A172 (cell line): ENCODE measurements around the gene UTP4. TPM values are rescaled to one million over a fixed set of nuclear protein-coding genes. Genes with fewer than 3 reads are reported as not detected.
"Not testable (repeated sequence)": the region's sequence is repeated elsewhere in the genome, so short reads cannot be mapped to it uniquely, and the experiment has no call there.

Experiments
- DNase-seq: peaks from one replicate; pipeline ENCODE4 v3.0.0-alpha.2; 2015; ENCODE audit warnings: low spot score
- total RNA-seq: library from RNA; depleted of rRNA; stranded (reverse); fragments of >200 nt; shearing (Covaris generic); gene quantifications from 2 replicates; pipeline ENCODE4 v1.2.3, GENCODE V29; 2014

Gene UTP4
- total RNA-seq, 1 experiment from 2014 or later = 30.9 TPM

DNA sequence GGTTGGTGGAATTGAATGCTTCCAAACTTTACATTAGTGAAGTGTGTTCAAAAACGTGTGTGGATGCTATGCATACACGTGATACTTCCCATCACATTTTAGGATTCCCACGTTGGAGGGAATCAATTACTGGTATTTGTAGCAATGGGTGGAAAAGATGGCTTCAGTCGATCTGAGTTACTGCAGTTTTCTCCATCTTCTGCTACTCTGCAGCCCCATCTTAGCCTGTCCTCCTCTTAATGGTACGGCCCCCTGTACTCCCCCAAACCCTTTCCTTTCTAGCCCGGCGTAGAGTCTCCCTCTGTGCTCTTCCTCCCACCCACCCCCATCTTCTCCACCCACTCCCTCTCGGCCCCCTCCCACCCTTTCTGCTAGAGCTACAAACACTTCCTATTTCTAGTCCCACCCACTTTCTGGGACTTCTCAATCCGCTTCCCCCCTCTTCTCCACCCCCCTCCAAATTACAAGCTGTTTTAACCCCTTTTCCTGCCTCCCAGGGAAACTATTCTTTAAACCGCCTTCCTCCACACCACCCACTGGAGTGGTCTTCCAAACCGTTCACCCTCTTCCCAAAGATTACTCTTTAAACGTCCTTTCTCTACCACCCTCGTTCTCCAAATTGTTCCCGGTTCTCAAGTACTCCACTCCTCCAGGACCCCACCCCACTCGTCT is 1.1 kb upstream of the UTP4 start:
- peak; percentile 45 for DNase-seq

DNA sequence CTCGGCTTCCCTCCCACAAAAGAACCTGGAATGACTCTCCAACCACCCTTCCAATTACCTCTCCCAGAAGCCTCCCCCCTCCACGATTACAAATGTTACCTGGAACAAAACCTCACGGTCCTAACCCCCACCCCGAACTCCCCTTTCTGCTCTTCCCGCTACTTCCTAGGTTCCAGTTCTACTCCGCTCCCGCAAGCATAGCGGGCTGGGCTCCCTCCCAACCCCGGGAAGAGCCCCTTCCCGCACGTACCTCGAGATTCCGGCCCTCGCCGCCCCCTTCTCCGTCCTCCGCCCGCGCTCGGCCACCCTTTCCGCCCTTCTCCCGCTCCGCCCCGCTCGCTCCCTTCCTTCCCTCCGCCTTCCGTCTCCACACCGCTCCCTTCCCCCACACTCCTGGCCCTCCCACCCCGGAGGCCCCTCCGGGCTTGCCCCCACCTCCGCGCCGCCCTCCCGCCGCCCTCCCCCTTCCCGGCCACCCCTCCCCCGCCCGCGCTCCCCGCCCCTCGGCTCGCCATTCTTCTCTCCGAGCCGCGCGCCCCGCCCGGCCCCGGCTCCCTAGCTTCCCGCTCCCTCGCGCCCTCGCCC is 518 bp upstream of the UTP4 start:
- DNase-seq = peak; percentile 65

DNA sequence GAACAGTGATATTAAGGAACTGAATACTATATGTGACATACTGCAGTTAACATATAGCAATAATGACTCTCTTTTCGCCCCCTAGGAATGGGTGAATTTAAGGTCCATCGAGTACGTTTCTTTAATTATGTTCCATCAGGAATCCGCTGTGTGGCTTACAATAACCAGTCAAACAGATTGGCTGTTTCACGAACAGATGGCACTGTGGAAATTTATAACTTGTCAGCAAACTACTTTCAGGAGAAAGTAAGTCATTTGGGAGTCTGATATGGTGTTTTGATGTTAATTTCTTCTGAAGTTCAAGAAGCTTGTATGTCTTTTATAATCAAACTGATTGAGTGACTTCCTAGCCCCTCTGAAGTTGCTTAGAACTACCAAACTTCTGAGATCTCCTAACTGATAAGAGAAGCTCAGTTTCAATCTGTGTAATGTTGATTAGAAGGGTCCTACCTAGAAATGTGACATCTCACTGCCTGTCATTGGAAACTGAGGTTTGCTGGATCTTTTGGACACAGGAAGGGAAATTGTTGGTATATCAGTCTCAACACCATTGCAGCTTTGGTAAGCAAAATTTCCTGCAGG is 1.0 kb downstream of the UTP4 start:
- no peak for DNase-seq

DNA sequence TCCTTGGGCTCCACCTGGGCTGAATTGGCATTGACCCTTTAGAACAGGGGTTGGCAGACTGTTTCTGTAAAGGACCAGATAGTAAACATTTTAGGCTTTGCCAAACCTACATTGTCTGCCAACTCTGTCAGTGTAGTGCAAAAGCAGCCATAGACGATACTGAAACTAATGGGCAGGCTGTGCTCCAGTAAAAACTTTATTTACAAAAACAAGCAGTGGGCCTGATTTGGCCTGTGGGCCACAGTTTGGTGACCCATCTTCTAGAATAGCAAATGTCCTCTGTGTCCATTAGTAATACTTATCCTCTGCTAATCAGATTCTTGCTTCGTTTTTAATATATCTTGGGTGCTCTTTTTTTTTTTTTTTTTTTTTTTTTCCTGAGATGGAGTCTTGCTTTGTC is 6.2 kb downstream of the UTP4 start:
- no peak for DNase-seq

GRCh38 chr16:69139464-69139863 is 7.0 kb downstream of the UTP4 start:
- DNase-seq = not testable (repeated sequence)

GRCh38 chr16:69141014-69141413 is 8.6 kb downstream of the UTP4 start:
- no peak for DNase-seq

DNA sequence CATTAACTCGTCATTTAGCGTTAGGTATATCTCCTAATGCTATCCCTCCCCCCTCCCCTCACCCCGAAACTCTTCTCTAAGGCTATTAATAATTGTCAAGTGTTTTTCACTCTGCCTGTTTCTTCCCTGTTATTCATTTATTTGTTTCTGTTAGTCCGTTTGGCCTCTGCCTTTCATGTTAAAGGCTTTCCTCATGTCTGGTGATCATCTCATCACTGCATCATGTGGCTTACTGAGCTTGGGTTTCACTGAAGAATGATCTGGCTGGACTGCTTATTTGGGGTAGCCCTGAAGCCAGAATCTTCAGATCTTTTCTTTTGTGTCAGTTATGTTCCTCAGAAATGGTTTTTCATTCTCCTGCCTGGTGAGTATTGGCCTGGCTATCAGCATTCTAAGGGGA is 9.5 kb downstream of the UTP4 start:
- no peak for DNase-seq

DNA sequence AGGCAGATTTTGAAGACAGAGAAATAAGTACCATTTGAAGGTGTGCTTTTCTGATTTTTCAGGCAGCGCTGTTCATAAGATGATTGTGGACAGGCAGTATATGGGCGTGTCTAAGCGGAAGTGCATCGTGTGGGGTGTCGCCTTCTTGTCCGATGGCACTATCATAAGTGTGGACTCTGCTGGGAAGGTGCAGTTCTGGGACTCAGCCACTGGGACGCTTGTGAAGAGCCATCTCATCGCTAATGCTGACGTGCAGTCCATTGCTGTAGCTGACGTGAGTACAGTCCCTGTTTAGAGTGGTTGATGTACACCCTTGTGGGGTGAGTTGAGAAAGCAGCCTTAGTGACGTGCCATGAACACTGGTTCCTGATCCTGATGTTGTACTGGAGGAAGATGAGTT is 10.7 kb downstream of the UTP4 start:
- DNase-seq = peak; percentile 13

GRCh38 chr16:69145658-69146057 is 13.2 kb downstream of the UTP4 start:
- DNase-seq = no peak

DNA sequence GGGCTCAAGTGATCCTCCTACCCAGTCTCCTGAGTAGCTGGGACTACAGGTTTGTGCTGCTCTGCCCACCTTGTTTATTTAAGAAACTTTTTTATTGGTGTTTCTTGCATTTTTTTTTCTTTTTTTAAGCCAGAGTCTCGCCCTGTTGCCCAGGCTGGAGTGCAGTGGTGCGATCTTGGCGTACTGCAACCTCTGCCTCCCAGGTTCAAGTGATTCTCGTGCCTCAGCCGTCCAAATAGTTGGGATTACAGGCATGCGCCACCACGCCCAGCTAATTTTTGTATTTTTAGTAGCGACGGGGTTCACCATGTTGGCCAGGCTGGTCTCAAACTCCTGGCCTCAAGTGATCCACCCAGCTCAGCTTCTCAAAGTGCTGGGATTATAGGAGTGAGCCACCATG is 17.2 kb downstream of the UTP4 start:
- not testable (repeated sequence) for DNase-seq

DNA sequence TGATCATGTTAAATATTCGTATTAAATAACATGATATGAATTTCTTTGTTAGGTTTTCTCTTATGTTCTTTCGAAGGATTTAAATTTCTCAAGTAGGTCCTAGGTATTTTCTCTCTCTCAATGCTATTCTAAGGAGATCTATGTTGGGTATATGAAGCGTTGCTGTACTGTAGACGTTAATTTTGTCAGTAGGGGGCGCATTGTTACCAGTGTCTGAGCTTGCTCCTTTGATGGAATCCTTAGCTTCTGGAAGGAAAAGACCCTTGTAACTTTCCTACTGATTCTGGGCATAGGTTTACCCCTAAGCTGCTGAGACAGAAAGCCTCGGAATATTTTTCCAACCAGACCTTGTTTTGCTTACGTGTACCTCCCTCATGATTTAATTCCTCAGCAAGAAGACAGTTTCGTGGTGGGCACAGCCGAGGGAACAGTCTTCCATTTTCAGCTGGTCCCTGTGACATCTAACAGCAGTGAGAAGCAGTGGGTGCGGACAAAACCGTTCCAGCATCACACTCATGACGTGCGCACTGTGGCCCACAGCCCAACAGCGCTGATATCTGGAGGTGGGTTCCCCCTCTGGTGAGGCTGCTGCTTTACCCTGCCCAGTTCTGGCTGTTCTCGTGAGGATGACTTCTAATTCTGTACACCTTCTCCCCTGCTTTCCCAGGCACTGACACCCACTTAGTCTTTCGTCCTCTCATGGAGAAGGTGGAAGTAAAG is 17.9 kb downstream of the UTP4 start:
- peak; percentile 80 for DNase-seq

DNA sequence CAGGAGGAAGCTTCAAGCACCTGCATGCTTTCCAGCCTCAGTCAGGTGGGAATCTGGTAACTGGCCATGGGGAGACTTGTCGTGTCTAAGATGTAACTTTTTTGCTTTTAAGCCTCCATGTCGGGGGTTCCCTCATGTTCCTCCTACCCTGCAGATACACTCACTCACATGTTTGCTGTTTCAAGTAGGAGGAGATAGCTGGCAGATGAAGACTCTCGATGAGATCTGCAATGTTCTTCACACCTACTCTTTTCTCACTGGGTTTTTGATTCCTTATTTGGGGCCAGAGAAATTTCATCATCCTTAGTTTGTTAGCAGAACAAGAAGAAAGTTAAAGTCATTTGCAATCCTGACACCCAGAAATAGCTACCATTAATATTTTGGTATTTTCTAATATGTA is 24.7 kb downstream of the UTP4 start:
- DNase-seq = no peak

DNA sequence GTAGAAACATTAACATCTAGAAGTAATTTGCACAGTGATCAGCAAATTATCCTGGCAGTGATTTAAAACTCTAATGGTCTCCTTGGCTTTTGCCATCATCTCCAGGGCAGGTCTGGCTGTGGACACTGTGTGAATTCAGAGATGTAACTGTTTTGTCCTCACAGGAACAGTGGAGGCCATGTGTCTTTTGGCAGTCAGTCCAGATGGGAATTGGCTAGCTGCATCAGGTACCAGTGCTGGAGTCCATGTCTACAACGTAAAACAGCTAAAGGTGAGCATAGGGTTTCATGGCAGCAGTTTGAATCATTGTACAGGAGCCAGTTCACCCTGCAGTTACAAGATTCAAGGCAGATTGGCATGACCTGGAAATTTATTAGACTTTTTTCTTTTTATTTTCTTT is 27.7 kb downstream of the UTP4 start:
- DNase-seq = no peak

GRCh38 chr16:69165584-69165983 is 33.1 kb downstream of the UTP4 start:
- no peak for DNase-seq

- peak; percentile 80 for DNase-seq
Measured at GRCh38 chr16:69166221-69166833, 33.9 kb downstream of the UTP4 start.

DNA sequence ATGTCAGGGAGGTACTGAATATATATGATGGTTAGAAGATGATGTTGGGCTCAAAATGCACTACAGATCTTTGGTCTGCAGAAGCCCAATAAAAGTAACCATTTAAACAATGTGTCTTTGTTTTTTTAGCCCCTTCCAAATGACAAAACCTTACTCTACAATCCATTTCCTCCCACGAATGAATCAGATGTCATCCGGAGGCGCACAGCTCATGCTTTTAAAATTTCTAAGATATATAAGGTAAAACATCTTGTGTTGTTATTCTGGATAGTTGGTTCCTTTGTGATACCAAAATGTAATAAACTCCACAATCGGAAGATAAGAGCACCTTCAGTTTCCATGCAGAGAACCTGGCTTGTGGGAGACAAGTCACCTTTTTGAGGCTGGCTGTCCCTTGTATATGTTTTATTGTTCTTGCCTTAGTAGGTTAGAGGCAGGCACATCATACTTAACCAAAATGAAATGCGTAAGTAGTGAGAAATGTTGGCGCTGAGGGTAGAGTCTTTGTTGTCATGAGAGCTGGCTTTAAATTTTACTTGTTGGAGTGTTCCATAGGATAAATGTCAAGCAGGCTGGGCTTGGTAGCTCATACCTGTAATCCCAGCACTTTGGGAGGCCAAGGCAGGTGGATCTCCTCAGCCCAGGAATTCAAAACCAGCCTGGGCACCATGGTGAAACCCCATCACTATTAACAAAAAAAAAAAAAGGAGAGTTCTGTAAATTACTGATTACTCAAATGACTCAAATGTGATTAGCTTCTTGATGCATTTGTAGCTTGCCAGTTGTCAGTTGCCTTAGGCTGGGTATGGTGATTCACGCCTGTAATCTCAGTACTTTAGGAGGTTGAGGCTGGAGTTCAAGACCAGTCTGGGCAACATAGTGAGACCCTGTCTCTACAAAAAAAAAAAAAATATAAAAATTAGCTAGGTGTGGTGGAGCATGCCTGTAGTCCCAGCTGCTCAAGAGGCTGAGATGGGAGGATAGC is 34.8 kb downstream of the UTP4 start:
- DNase-seq = peak; percentile 68

DNA sequence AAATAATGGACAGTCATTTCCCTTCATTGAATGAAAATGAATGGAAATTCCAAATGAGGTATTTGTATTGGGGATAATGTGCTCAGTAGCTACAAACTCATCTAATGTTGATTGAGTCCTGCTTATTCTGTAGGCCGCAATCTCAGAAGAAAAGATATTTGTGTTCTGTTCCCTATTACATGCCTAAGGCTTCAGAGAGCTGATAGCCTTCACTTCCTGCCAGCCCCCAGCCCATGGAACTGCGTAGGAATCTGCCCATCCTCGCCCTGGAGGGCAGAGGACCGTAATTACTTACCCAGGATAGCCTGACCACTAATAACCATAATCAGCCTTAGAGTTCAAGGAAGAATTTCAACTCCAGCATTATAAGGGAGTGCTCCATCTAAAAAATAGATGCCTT is 36.6 kb downstream of the UTP4 start:
- no peak for DNase-seq

DNA sequence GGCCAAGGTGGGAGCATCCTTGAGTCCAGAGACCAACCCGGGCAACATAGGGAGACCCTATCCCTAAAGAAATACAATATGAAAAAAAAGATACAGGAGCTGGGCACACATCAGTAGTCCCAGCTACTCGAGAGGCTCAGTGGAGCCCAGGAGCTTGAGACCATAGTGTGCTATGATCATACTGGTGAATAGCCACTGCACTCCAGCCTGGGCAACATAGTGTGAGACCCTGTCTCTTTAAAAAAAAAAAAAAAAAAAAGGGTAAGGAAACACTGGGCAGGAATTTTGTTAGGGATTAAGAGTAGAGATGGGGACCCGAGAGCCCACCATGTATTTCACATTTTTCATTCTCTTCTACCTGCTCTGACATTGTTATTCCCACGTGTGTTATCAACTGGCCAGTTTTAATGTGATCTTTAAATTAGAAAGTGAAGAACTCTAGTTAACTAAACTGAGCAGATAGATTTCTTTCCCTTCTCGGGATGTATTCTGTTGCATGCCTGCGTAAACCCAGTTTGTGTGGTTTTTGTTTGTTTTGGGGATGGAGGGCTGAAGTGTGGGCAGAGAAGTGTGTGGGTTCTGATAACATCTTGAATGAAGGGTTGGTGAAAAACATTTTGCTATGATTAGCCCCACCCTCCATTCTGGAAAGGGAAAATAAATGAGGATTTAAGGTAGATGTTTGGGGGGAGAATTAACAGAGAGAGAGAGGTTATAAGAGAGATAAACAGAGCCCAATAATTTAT is 37.3 kb downstream of the UTP4 start:
- DNase-seq = no peak

GRCh38 chr16:69171325-69172084 is 39.1 kb downstream of the UTP4 start:
- DNase-seq = peak; percentile 44
